Measurements from ENCODE around the gene SHCBP1L.

GRCh38 chr1:182998482-182998881 is 45.5 kb upstream of the SHCBP1L start:
- TF ChIP-seq, protein P1, sequence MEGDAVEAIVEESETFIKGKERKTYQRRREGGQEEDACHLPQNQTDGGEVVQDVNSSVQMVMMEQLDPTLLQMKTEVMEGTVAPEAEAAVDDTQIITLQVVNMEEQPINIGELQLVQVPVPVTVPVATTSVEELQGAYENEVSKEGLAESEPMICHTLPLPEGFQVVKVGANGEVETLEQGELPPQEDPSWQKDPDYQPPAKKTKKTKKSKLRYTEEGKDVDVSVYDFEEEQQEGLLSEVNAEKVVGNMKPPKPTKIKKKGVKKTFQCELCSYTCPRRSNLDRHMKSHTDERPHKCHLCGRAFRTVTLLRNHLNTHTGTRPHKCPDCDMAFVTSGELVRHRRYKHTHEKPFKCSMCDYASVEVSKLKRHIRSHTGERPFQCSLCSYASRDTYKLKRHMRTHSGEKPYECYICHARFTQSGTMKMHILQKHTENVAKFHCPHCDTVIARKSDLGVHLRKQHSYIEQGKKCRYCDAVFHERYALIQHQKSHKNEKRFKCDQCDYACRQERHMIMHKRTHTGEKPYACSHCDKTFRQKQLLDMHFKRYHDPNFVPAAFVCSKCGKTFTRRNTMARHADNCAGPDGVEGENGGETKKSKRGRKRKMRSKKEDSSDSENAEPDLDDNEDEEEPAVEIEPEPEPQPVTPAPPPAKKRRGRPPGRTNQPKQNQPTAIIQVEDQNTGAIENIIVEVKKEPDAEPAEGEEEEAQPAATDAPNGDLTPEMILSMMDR (IDR thresholded peaks at IDR 0.05; ENCODE audit: borderline replicate concordance, extremely low read depth, low read length, poor library complexity, severe bottlenecking) = no peak
- no peak for TF ChIP-seq EZH2 (IDR thresholded peaks at IDR 0.05; ENCODE audit: borderline replicate concordance, low read depth, low read length, severe bottlenecking)
